HCT116 (cell line): ENCODE measurements around the gene ABR. TPM values are rescaled to one million over a fixed set of nuclear protein-coding genes. Genes with fewer than 3 reads are reported as not detected.
"Not testable (repeated sequence)": the region's sequence is repeated elsewhere in the genome, so short reads cannot be mapped to it uniquely, and the experiment has no call there.

ENCODE experiments used
- ATAC-seq: fragments of 200-7000 bp; cut with Tn5 transposase; 2 replicates; pipeline ENCODE4 v1.9.1; 2020; ENCODE audit warnings: mild to moderate bottlenecking, moderate library complexity
- BruUV-seq: library from RNA; stranded (reverse); fragments of 400-500 nt; replicated peaks from 2 replicates; lab custom pipeline; 2021; lab: Mats Ljungman, UMichigan
- CTCF ChIA-PET: fragments of 300-600 bp; sonication (Branson Sonifier 250); formaldehyde crosslinking; loops from one replicate; lab custom pipeline; 2021; ENCODE audit warnings: antibody characterized with exemption; lab: Charles Lee
- POLR2A ChIA-PET: fragments of 300-600, 350-600 bp; sonication (Branson Sonifier 250); formaldehyde crosslinking; loops from one replicate; lab custom pipeline; 2021; ENCODE audit warnings: antibody characterized with exemption; lab: Charles Lee
- RAD21 ChIA-PET, 2 experiments: fragments of 300-600 bp; sonication (Branson Sonifier 250); formaldehyde crosslinking; loops; one replicate each; lab custom pipeline; 2023; ENCODE audit warnings: low total read pairs in 2 of 2; ENCODE audit not compliant: uncharacterized antibody in 2 of 2, unreplicated experiment in 2 of 2, low non-redundant PET in 1 of 2; lab: Charles Lee
- DNase-seq: peaks from one replicate; pipeline ENCODE4 v3.0.0-alpha.2; 2010; ENCODE audit warnings: low read depth, low spot score
- H2AFZ ChIP-seq: fragments of 200-600 bp; shearing (Covaris generic), sonication (generic); 2 replicates; pipeline ENCODE4 v1.6.1; 2017; ENCODE audit warnings: low read depth, mixed run types, mixed read lengths, antibody characterized with exemption, low read length; ENCODE audit not compliant: poor library complexity, severe bottlenecking
- H3K27ac ChIP-seq: 2 replicates; pipeline ENCODE4 v1.5.1; 2012; ENCODE audit warnings: low read depth, low read length
- H3K27me3 ChIP-seq: fragments of 200-600 bp; sonication (generic); 2 replicates; pipeline ENCODE4 v1.6.1; 2016; ENCODE audit warnings: mixed run types, low read length, mixed read lengths; ENCODE audit not compliant: insufficient read depth
- H3K36me3 ChIP-seq, 2 experiments: fragments of 200-500 bp in 1 of 2; fragments of 200-600 bp in 1 of 2; sonication (Bioruptor generic) in 1 of 2; sonication (generic) in 1 of 2; 2 replicates each; pipeline versions ENCODE4 v1.5.1 to v1.6.1; 2014 to 2016; ENCODE audit warnings: low read length in 2 of 2, inconsistent platforms in 1 of 2, mixed read lengths in 1 of 2, mixed run types in 1 of 2; ENCODE audit not compliant: insufficient read depth in 2 of 2, control insufficient read depth in 1 of 2
- H3K4me1 ChIP-seq, 2 experiments: fragments of 200-600 bp in 1 of 2; sonication (generic) in 1 of 2; 2 replicates each; pipeline versions ENCODE4 v1.5.1 to v1.6.1; 2012 to 2017; ENCODE audit warnings: low read length in 2 of 2, inconsistent platforms in 1 of 2, mild to moderate bottlenecking in 1 of 2, mixed read lengths in 1 of 2, mixed run types in 1 of 2, moderate library complexity in 1 of 2; ENCODE audit not compliant: insufficient read depth in 2 of 2, control insufficient read depth in 1 of 2
- H3K4me2 ChIP-seq: fragments of 200-600 bp; sonication (generic); 2 replicates; pipeline ENCODE4 v1.6.1; 2017; ENCODE audit warnings: mixed run types, low read length, mixed read lengths
- H3K4me3 ChIP-seq, 2 experiments: fragments of 200-600 bp in 1 of 2; sonication (generic) in 1 of 2; replicated peaks in 1 of 2; 2 replicates each; pipeline ENCODE4 v1.5.1; 2011 to 2016; ENCODE audit warnings: low read length in 2 of 2, control low read depth in 1 of 2, low read depth in 1 of 2, mild to moderate bottlenecking in 1 of 2, mixed read lengths in 1 of 2, mixed run types in 1 of 2
- H3K79me2 ChIP-seq: fragments of 200-600 bp; sonication (generic); 2 replicates; pipeline ENCODE4 v1.6.1; 2017; ENCODE audit warnings: mild to moderate bottlenecking, mixed run types, low read length, moderate library complexity, mixed read lengths; ENCODE audit not compliant: insufficient read depth
- H3K9ac ChIP-seq: fragments of 200-600 bp; sonication (generic); 2 replicates; pipeline ENCODE4 v1.6.1; 2016; ENCODE audit warnings: low read length, mixed read lengths
- H3K9me2 ChIP-seq: fragments of 200-600 bp; sonication (generic), shearing (Covaris generic); 2 replicates; pipeline ENCODE4 v1.6.1; 2017; ENCODE audit warnings: mixed run types, mild to moderate bottlenecking, moderate library complexity; ENCODE audit not compliant: insufficient read depth
- H3K9me3 ChIP-seq, 2 experiments: fragments of 200-500 bp in 1 of 2; fragments of 200-600 bp in 1 of 2; sonication (Bioruptor generic) in 1 of 2; sonication (generic) in 1 of 2; 2 replicates each; pipeline ENCODE4 v1.6.1; 2014 to 2017; ENCODE audit warnings: low read length in 2 of 2, mixed read lengths in 2 of 2, inconsistent platforms in 1 of 2, low read depth in 1 of 2, mild to moderate bottlenecking in 1 of 2, mixed run types in 1 of 2, moderate library complexity in 1 of 2; ENCODE audit not compliant: control insufficient read depth in 1 of 2, insufficient read depth in 1 of 2
- H4K20me1 ChIP-seq: fragments of 200-600 bp; sonication (generic), shearing (Covaris generic); 2 replicates; pipeline ENCODE4 v1.6.1; 2017; ENCODE audit warnings: mixed run types, mild to moderate bottlenecking, moderate library complexity; ENCODE audit not compliant: insufficient read depth
- CEBPB ChIP-seq: IDR thresholded peaks from 2 replicates; pipeline ENCODE4 v1.6.1; 2012; ENCODE audit warnings: low read depth
- EGR1 ChIP-seq: IDR thresholded peaks from 2 replicates; pipeline ENCODE4 v1.6.1; 2012; ENCODE audit warnings: low read depth
- ELF1 ChIP-seq: IDR thresholded peaks from 2 replicates; pipeline ENCODE4 v1.6.1; 2012; ENCODE audit warnings: low read depth, borderline replicate concordance
- FOSL1 ChIP-seq: IDR thresholded peaks from 2 replicates; pipeline ENCODE4 v1.6.1; 2012; ENCODE audit warnings: low read depth
- JUND ChIP-seq: IDR thresholded peaks from 2 replicates; pipeline ENCODE4 v1.6.1; 2012
- MAX ChIP-seq: IDR thresholded peaks from 2 replicates; pipeline ENCODE4 v1.6.1; 2012
- POLR2AphosphoS5 ChIP-seq: IDR thresholded peaks from 2 replicates; pipeline ENCODE4 v1.6.1; 2011; ENCODE audit warnings: mild to moderate bottlenecking, low read depth, low read length, moderate library complexity
- RAD21 ChIP-seq: IDR thresholded peaks from 2 replicates; pipeline ENCODE4 v1.6.1; 2012; ENCODE audit warnings: low read depth, mild to moderate bottlenecking
- SIN3A ChIP-seq: IDR thresholded peaks from 2 replicates; pipeline ENCODE4 v1.6.1; 2012; ENCODE audit warnings: low read depth
- YY1 ChIP-seq: IDR thresholded peaks from 2 replicates; pipeline ENCODE4 v1.6.1; 2011; ENCODE audit warnings: low read length, low read depth, moderate library complexity, mild to moderate bottlenecking; ENCODE audit not compliant: insufficient replicate concordance; ENCODE audit errors: extremely low read depth
- ZFX ChIP-seq: fragments of 450-650 bp; IDR thresholded peaks from 2 replicates; pipeline ENCODE4 v1.6.1; 2017
- ZNF274 ChIP-seq: fragments of 200-500 bp; sonication (Bioruptor generic); IDR thresholded peaks from 2 replicates; pipeline ENCODE4 v1.6.1; 2014; ENCODE audit warnings: mild to moderate bottlenecking, low read depth, low read length, inconsistent platforms
- intact Hi-C: fragments of 100-400 bp; cut with micrococcal nuclease; formaldehyde crosslinking; loops from 2 replicates; pipeline ENCODE4 v1.10.0; 2022
- total RNA-seq: library from RNA; stranded (reverse); gene quantifications from one replicate; pipeline ENCODE4 v1.2.1, GENCODE V29; 2021; ENCODE audit not compliant: unreplicated experiment
- TF ChIP-seq, protein P1 (sequence below): IDR thresholded peaks from 2 replicates; pipeline ENCODE4 v1.6.1; 2012

Gene ABR
- total RNA-seq, 1 experiment from 2014 or later = 58.5 TPM

DNA sequence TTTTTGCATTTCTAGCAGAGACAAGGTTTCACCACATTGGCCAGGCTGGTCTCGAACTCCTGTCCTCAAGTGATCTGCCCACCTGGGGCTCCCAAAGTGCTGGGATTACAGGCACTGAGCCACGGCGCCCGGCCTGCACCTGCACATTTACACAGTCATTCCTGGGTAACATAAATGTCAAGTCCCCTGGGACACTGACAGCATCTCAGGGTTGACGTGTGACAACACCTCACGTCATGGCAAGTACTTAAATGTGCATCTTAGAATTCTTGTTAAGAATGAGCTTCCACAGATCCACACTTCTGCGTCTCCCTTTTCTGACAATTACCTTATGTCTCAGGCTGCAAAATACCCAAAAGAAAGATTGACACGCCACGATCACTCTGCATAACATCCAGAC is 80.5 kb downstream of the ABR start:
- Histone ChIP-seq H3K4me1 (no peaks in the 10 kb centered on the region; a peak in 1 of 4 replicates), H3K4me2 (no peak overlapping the region), H4K20me1 (no peaks in the 10 kb centered on the region), H2AFZ (no peak overlapping the region), H3K79me2 (no peaks in the 10 kb centered on the region), H3K4me3 (no peak overlapping the region), H3K9me2 (no peaks in the 10 kb centered on the region), H3K36me3 (peaks cover 0 to 3% of the 10 kb centered on the region in 2 experiments; a peak in 1 of 4 replicates), H3K9me3 (no peaks in the 10 kb centered on the region), H3K27me3 (no peaks in the 10 kb centered on the region), H3K27ac (no peak overlapping the region), H3K9ac (no peak overlapping the region)
- no peak for ATAC-seq
- intact Hi-C loops = no loop called here
- TF ChIP-seq SIN3A (no peak), ZNF274 (no peak), EGR1 (no peak), POLR2AphosphoS5 (no peak), YY1 (no peak), ZFX (no peak), CEBPB (no peak), JUND (no peak), RAD21 (no peak), ELF1 (no peak), MAX (no peak), FOSL1 (no peak)
- TF ChIP-seq, protein P1, sequence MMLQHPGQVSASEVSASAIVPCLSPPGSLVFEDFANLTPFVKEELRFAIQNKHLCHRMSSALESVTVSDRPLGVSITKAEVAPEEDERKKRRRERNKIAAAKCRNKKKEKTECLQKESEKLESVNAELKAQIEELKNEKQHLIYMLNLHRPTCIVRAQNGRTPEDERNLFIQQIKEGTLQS = no peak
- RAD21 ChIA-PET = no interaction called here
- CTCF ChIA-PET = no interaction called here
- POLR2A ChIA-PET = no interaction called here
- DNase-seq = no peak
- BruUV-seq = no TSS peak

- H3K27me3 ChIP-seq, H2AFZ ChIP-seq, H3K4me3 ChIP-seq, ATAC-seq, DNase-seq, H3K79me2 ChIP-seq, H3K9me3 ChIP-seq, H3K4me1 ChIP-seq, H4K20me1 ChIP-seq, BruUV-seq, H3K36me3 ChIP-seq, H3K9me2 ChIP-seq, intact Hi-C loops, POLR2A ChIA-PET, H3K4me2 ChIP-seq, RAD21 ChIA-PET, H3K9ac ChIP-seq, H3K27ac ChIP-seq, CTCF ChIA-PET: not testable (repeated sequence)
Observed at GRCh38 chr17:1097972-1098744, 81.6 kb downstream of the ABR start.
